Measurements from ENCODE around the gene LY6G5C.
"Not testable (repeated sequence)": the region's sequence is repeated elsewhere in the genome, so short reads cannot be mapped to it uniquely, and the experiment has no call there.

LY6G5C gene

DNA sequence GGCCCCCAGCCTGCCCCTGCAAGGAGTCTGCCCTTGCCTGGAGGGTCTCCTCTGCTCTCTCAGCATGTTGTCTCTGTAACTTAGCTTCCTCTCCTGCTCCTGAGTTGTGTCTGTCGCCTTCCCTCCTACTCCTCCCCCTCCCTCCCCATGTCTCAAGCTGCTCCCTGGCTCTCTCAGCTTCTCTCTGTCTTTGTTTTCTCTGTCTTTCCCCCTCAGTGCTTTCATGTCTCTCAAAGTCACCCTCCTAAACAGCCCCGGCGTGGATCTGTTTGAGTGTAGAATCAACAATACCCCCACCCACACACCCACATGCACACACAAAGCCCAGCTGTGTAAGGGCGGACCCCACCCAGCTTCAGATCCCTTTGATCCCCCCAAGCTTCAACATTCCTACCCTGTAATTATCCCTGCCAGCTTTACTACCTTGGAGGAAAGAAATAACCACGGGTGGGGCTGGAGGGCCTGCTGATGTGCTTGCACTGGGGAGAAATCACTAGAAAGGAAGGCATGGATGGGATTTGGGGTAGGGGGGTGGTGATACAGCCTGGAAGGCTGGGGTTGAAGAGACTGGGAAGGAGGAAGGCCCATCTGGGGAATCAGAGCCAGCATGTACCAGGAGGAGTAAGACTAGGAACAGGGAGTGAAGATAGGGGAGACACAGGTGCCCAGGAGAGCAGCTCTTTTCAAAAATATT lies 33.3 kb upstream of the LY6G5C start:
- no peak for DNase-seq

DNA sequence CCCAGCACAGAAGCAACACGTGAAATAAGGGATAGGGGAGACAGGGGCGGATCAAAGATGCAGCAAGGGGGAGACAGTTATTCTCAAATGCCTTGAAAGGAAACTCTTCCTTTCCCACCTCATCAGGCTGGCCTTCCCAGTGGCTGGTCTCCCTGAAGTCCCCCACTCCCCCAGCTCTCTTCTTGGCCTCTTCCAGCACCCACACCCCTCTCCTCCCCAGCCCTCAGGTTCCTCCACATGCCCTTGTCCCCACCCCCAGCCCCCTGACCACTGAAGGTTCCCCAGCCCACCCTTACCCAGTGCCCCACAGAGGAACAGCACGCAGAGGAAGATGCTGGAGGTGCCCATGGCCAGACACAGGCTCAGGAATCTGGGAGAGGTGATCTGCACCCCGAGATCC lies 32.6 kb upstream of the LY6G5C start:
- DNase-seq: no peak

GRCh38 chr6:31712296-31712695 lies 31.4 kb upstream of the LY6G5C start:
- no peak for DNase-seq

DNA sequence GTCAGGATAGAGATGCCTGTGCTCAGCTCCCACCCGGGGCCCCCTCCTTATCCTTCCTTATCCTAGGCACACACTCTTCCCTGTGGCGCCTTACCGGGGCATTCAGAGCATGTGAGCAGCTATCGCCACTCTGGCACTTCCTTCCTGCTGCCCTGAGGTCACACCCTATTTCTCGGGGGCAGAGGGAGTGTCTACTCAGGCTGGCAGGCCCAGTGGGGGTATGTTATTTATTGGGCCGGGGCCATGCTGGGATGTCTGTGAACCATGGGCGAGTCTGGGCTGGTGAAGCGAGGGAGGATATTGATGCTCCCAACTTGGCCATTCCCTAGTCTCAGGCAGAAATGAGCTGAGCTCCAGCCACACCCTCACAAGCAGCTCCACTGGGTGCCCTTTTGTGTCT lies 30.4 kb upstream of the LY6G5C start:
- DNase-seq: no peak

DNA sequence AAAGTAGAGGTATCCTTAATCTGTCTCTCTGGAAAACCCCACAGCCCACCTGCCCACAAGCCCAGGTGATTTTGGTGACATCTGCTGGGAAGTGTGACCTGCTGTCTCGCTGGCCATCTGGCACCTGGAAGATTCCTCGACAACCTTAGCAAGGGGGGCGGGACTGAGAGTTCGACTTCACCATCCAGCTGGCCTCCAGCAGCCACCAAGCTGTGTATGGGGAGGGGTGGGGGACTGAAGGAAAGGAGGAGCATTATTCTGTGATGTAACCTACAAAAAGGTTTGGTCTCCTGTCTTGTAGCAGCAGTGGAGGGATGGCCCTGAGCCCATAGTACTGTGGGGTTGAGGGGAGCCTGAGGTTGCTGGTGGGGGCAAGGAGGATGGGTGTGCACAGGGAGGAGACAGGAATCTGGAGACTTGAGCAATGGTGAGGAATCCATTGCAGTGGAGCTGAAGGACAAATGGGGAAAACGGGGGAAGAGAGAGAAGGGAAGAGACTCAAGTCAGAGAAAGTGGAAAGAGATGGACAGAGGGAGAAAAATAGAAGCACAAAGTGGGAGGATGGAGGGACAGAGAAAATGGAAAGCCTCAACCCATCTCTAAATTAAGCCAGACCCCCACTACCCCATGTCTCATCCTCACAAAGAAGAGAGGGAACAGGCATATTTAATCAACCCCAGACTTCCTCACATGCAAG lies 29.8 kb upstream of the LY6G5C start:
- DNase-seq: no peak

DNA sequence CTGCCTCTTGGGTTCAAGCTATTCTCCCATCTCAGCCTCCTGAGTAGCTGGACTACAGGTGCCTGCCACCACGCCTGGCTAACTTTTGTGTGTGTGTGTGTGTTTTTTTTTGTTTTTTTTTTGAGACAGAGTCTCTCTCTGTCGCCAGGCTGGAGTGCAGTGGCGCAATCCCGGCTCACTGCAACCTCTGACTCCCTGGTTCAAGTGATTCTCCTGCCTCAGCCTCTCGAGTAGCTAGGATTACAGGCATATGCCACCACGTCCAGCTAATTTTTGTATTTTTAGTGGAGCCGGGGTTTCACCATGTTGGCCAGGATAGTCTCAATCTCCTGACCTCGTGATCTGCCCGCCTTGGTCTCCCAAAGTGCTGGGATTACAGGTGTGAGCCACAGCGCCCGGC lies 28.3 kb upstream of the LY6G5C start:
- not testable (repeated sequence) for DNase-seq

DNA sequence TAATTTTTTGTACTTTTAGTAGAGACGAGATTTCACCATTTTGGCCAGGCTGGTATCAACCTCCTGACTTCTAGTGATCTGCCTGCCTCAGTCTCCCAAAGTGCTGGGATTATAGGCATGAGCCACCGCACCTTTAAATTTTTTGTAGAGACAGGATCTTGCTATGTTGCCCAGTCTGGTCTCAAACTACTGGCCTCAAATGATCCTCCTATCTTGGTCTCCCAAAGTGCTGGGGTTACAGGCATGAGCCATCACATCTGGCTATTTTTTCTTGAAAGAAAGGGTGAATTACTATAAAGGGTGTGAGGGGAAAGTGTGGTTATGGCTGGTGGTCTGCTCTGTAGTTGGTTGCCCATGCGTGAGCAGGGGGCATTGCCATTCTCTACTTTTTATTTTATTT lies 27.4 kb upstream of the LY6G5C start:
- DNase-seq: no peak

DNA sequence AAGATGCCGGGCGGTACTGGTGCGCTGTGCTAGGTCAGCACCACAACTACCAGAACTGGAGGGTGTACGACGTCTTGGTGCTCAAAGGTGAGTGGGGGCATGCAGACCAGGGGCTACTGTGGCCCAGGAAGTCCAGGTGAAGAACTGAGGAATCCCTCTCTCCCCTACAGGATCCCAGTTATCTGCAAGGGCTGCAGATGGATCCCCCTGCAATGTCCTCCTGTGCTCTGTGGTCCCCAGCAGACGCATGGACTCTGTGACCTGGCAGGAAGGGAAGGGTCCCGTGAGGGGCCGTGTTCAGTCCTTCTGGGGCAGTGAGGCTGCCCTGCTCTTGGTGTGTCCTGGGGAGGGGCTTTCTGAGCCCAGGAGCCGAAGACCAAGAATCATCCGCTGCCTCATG lies 26.8 kb upstream of the LY6G5C start:
- DNase-seq: no peak

- no peak for DNase-seq
Measured at GRCh38 chr6:31706599-31706998, 25.7 kb upstream of the LY6G5C start, which contains the start of gene LY6G6F. Gene LY6G6F, plus strand, starts transcription at chr6:31706866. Its CDS starts 41 bp downstream, at chr6:31706907.

- no peak for DNase-seq
Measured at GRCh38 chr6:31705931-31706330, 25.1 kb upstream of the LY6G5C start.

DNA sequence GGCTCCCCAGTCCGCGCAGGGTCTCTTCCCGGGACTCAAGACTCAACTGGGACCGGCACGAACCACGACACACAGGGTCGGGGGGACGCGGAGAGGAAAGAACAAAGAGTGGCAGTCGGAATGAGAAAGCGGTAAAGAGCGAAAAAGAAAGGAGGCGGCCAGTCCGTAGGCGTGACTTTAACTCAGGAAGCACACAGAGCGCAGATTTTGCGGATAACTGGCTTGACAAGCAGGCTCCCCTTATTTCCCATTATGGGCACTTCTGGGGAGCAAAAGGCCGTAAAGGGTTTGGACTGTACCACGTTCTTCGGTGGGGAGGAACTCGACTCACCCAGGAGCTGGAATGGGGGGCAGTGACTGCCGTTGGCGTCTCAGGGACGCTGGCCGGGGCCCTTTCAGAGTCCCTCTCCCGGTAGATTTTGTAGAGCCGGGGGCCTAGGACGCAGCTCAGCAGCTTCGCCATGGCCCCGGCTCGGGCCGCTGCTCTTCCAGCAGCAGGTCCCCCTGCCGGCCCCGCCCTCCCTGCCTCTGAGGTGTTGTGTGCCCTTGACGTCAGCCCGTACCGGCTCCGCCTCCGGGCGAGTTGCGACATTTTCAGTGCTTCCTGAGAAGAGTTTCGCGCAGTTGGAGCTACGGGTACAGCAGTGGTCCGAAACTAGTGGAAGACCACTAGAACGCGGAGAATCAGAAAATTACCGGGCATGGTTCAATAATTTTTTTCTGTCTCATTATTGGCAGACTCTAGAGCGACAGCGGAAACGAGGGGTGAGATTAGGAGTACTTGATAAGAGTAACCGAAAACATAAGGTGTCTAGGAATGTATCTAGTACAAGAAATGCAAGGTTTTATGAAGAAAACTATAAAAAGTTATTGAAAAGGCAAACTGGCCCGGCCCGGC lies 22.2 kb upstream of the LY6G5C start, which contains the start of gene ABHD16A:
Gene ABHD16A, minus strand, starts transcription at position 506 of the 898 bp plus-strand sequence. Its CDS starts 43 bp downstream, at position 463.
- peak; percentile 97 to 98 for DNase-seq

DNA sequence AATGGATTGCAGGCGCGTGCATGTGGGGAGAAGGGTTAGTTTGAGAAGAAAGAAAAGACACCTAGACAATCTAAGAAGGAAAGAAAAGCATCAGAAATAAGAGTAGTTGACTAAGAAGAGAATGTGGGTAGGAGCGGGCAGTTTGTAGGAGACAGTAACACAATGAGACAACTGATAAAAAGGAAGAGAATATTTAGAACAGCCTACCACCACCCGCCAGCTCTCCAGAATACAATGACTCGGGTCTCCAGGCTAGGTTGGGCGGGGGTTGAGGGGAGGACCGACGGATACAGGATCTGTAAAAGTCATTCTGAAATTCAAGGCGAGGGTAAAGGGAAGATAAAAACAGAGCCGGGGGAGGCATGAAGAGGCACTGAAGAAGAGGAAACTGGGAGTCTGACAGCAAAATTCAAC lies 21.5 kb upstream of the LY6G5C start:
- DNase-seq: peak in 1 of 2 donors; percentile 46

DNA sequence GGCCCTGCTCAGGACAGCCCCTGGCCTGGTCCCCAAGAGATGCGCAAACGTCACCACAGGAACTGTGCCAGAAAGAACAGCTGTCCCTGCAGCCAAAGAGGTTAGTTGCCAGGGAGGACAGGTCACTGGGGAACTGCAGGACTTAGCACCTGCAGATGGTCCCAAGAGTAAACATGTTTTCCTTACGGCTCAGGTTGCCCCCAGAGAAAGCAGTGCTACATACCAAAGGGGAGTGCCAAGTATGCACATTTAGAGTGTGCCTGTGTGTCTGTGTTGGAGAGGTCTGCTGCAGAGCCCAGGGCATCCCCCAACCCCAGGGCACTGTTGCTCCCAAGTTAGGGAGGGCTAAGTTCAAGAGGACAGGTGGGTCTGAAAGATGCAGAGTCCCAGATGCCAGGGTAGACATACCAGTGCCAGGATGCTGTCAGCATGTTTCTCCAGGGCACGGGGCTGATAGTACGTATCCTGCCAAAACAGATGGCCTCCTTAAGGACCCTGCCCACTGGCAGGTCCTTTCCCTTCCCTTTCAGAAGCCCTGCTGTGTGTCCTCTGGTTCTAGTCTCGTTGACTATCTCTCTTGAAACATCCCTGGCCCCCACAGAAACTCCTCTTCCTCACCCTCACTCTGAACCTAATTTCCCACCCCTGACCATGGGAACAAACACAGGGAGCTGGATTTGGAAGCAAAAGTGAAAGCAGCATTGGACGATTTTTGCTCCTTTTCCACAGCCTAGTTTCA lies 21.0 kb upstream of the LY6G5C start:
- DNase-seq: no peak

DNA sequence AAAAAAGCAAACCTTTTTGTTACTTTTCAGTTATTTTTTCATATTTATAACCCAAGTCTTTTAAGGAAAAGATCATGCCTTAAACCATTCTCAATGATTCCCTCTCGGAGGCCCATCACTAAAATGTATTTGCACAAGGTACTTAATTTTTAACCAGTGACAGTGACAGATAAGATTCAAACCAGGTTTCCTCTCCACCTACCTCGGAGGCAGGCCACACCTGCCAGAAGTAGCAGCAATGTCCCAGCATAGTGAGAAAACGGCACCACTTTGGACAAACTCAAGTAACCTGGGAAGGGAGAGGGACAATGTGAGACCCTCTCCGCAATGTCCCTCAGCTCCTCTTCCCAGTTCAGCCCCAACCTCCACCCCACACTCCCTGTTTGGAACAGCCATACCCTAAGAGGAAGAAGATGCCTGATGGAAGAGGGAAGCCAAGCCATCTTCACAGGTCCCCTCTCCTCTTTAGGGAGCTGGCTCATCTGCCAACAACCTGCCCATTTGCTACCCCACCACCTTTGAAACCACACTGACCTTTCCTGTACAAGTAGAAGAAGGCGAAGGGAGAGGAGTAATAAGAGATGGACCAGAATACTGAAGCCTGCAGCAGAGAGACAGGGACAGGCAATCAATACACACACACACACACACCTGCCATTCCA lies 20.0 kb upstream of the LY6G5C start:
- no peak for DNase-seq

DNA sequence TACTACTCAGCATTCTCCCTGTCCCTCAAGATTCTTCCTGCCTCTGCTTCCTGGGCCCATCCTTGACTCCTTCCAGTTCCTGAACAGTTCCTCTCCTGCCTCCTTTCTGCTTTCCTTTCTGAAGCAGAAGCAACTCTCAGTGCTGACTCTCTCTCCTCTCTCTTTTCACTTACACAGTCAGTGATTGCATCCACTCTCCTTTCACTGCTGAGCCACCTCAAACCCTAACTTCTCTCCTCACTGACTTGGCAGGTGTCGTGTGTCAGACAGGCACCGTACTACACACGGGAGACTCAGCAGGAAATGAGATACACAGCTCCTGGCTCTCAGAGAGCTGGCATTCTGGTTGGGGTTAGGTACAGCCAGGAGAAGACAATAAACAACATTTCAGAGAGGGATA lies 16.7 kb upstream of the LY6G5C start:
- DNase-seq: no peak

DNA sequence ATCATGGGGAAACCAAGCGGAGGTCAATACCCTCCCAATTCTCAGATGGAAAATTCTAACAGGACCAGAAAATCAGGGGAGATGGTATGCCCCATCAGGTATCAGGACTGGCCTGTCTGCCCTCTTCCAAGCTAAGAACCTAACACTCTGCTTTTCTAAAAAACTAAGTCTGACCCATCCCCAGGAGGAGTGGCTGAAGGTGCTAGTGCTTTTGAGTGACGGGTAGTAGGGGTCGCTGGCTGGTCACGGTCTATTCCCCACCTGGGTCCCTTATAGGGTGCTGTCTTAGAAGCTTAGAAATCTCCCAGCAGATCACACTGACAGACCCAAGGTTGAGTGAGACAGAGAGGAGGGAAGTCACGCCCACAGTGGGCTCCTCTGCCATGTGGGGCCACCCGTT lies 12.7 kb upstream of the LY6G5C start:
- DNase-seq: no peak

GRCh38 chr6:31692886-31693285 lies 12.0 kb upstream of the LY6G5C start:
- DNase-seq: no peak

DNA sequence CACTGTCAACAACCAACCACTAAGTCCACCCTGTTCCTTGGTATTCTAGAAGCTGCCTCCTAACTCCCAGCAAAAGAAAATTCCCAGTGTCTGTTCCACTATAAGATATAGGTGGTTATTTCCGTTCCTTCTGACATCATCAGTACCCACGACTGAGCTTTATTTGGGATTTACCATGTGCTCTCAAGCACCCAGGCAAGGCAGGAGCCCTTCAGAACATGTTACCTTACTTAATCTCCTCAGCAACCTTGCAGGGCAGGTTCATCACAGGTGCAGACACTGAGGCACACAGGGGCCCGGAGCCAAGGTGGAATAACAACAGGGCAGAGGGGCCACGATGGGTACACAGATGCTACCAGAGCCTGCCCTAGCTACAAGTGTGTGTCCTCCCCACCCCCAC lies 11.5 kb upstream of the LY6G5C start:
- no peak for DNase-seq

DNA sequence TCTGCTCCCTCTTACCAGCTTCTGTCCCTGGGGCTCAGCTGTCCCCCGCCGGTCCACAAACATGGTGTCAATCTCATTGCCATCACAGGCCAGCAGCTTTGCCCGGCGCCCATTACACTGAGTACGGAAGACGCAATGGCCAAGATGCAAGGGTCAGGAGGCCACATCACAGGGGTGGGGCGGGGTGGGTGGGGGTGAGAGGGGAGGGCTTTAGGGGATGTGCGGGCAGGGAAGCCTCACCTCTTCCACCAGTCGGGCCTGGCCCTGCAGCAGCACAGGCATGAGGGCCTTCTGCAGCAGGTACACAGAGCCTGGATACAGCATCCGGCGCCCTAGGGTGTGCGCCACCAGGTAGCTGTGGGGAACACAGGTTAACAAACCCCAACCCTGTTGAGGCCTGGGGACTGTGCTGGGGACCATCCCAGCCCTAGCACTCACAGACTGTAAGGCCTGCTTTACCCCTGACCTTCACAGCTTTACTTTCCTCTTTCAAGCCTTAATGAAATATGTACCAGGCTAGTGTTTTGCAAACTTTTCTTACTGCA lies 10.8 kb upstream of the LY6G5C start:
- no peak for DNase-seq

DNA sequence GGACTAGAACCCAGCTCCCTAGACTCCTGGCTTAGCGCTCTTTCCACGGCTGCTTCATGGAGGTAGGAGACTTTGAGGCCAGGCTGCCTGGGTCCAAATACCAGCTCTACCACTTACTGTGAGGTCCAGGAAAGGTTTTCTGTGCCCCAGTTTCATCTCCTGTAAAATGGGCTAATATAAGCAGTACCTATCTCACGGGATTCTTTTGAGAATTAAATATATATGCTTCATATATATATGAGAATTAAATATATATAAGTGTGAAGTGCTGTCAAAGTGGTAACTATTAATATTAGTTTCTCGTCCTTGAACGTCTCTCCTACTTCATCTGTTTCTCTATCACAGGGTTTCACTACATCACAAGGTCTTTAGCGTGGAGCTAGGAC lies 10.2 kb upstream of the LY6G5C start:
- DNase-seq: no peak

DNA sequence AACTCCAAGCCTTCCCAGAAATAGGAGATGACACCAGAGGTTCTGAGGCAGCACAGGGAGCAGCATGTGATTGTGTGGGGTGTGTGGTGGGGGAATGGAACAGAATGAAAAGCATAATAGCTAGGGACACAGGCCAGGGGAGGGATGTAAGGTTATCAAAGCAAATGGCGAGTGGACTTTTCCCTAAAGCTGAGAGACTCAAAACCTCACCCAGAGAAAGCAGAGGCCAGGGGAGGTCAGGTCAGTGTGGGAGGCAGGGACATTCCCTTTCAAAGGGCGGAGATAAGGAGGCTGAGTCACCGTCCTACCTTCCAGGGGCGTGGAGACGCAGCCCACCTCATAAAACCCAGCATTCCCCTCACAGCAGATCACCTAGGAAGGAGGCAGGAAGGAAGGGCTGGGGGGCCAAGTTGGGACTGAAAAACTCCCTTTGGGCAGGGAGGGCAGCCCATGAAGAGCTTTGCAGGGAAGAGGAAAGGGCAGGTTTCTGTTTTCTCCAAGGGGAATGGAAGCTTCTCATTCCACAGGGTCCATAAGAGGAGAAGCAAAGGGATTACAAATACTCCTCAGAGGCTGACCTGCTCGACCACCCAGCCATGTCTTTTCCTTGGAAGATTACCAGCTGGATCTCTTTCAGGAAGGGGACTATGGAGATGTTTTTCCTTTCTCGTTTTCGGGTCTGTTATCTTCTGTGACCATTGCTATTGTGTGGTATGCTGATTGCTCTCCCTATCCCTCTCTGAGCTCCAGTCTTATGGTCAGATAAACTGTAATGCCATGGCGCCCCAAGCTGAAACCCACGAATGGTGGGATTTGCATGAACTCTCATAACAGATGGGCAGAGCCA lies 9.6 kb upstream of the LY6G5C start:
- DNase-seq: no peak

Data from stimulated activated CD4-positive, alpha-beta T cell treated with anti-CD3 and anti-CD28 coated beads, Interleukin-2, amount 100 ng/mL, for 24 hours (primary cell).